ENCODE data around the gene STAB2. TPM values are rescaled to one million over a fixed set of nuclear protein-coding genes. Genes with fewer than 3 reads are reported as not detected.

Gene STAB2
- total RNA-seq, 4 donors from 2014 or later, result not detected

GRCh38 chr12:103725398-103725797 is 138.3 kb downstream of the STAB2 start:
- TF ChIP-seq POLR2A (IDR thresholded peaks at IDR 0.05) (no peak), CTCF (IDR thresholded peaks at IDR 0.05 in 4 of 5, conservative IDR thresholded peaks at IDR 0.05 in 1 of 5) (no peak)
- intact Hi-C loops (cut with DNase I; ENCODE audit: low total_unique reads), result no loop called here
- H3K27me3 ChIP-seq, result no peaks in the 10 kb centered on the region

GRCh38 chr12:103727638-103728037 is 140.6 kb downstream of the STAB2 start:
- Histone ChIP-seq H3K9me3 (no peaks in the 10 kb centered on the region), H3K36me3 (no peaks in the 10 kb centered on the region)
- no peak for ATAC-seq

More at GRCh38 chr12:103725398-103725797, 138.3 kb downstream of the STAB2 start:
- ATAC-seq (no peak), DNase-seq (no peak)
- Histone ChIP-seq H3K27ac (no peak overlapping the region), H3K9me3 (no peaks in the 10 kb centered on the region), H3K4me1 (no peaks in the 10 kb centered on the region), H3K4me3 (no peak overlapping the region), H3K36me3 (no peaks in the 10 kb centered on the region)
- in situ Hi-C loops (cut with MboI; ENCODE audit: low sequenced_read_pairs in 4 of 4), result no loop called here

GRCh38 chr12:103728323-103728722 is 141.2 kb downstream of the STAB2 start:
- ATAC-seq (no peak), DNase-seq (no peak)
- in situ Hi-C loops (cut with MboI; ENCODE audit: low sequenced_read_pairs in 4 of 4) (no loop called here), intact Hi-C loops (cut with DNase I; ENCODE audit: low total_unique reads) (no loop called here)
- Histone ChIP-seq H3K27ac (no peak overlapping the region), H3K27me3 (no peaks in the 10 kb centered on the region), H3K4me1 (no peaks in the 10 kb centered on the region), H3K36me3 (no peaks in the 10 kb centered on the region), H3K4me3 (no peak overlapping the region), H3K9me3 (no peaks in the 10 kb centered on the region)
- TF ChIP-seq CTCF (IDR thresholded peaks at IDR 0.05 in 4 of 5, conservative IDR thresholded peaks at IDR 0.05 in 1 of 5) (no peak), POLR2A (IDR thresholded peaks at IDR 0.05) (no peak)

More at GRCh38 chr12:103727638-103728037, 140.6 kb downstream of the STAB2 start:
- intact Hi-C loops (cut with DNase I; ENCODE audit: low total_unique reads), result no loop called here
- Histone ChIP-seq H3K27me3 (no peaks in the 10 kb centered on the region), H3K27ac (no peak overlapping the region), H3K4me1 (no peaks in the 10 kb centered on the region), H3K4me3 (no peak overlapping the region)
- DNase-seq, result no peak
- no peak for TF ChIP-seq CTCF (IDR thresholded peaks at IDR 0.05 in 4 of 5, conservative IDR thresholded peaks at IDR 0.05 in 1 of 5)
- TF ChIP-seq POLR2A (IDR thresholded peaks at IDR 0.05), result no peak
- in situ Hi-C loops (cut with MboI; ENCODE audit: low sequenced_read_pairs in 4 of 4), result no loop called here

GRCh38 chr12:103729499-103729898 is 142.4 kb downstream of the STAB2 start:
- DNase-seq (no peak), ATAC-seq (no peak)
- intact Hi-C loops (cut with DNase I; ENCODE audit: low total_unique reads) (no loop called here), in situ Hi-C loops (cut with MboI; ENCODE audit: low sequenced_read_pairs in 4 of 4) (no loop called here)
- Histone ChIP-seq H3K4me3 (no peak overlapping the region), H3K27ac (no peak overlapping the region), H3K4me1 (no peaks in the 10 kb centered on the region), H3K27me3 (no peaks in the 10 kb centered on the region), H3K9me3 (no peaks in the 10 kb centered on the region), H3K36me3 (no peaks in the 10 kb centered on the region)
- TF ChIP-seq POLR2A (IDR thresholded peaks at IDR 0.05) (no peak), CTCF (IDR thresholded peaks at IDR 0.05 in 4 of 5, conservative IDR thresholded peaks at IDR 0.05 in 1 of 5) (no peak)

- no peak for TF ChIP-seq POLR2A (IDR thresholded peaks at IDR 0.05)
- no peak for TF ChIP-seq CTCF (IDR thresholded peaks at IDR 0.05 in 4 of 5, conservative IDR thresholded peaks at IDR 0.05 in 1 of 5)
- no peak for ATAC-seq
- Histone ChIP-seq H3K4me1 (no peaks in the 10 kb centered on the region), H3K27me3 (no peaks in the 10 kb centered on the region), H3K4me3 (no peak overlapping the region), H3K9me3 (no peaks in the 10 kb centered on the region), H3K36me3 (no peaks in the 10 kb centered on the region), H3K27ac (no peak overlapping the region)
- intact Hi-C loops (cut with DNase I; ENCODE audit: low total_unique reads), result no loop called here
- in situ Hi-C loops (cut with MboI; ENCODE audit: low sequenced_read_pairs in 4 of 4), result no loop called here
- DNase-seq, result no peak
Observed at GRCh38 chr12:103731539-103731938, 144.5 kb downstream of the STAB2 start.

Measured in gastrocnemius medialis (tissue), 4 donors.